Stomach (tissue), 9 donors: ENCODE results near the gene EVC. TPM values are rescaled to one million over a fixed set of nuclear protein-coding genes. Genes with fewer than 3 reads are reported as not detected.

Experiments used
- DNase-seq, 2 donors: peaks; one replicate each; pipeline versions ENCODE4 v3.0.0 to v3.0.0-alpha.2; 2013 to 2019
- H3K27ac ChIP-seq, 5 donors: fragments of 200-600 bp in 4 of 5; sonication (generic) in 4 of 5; one replicate each; pipeline ENCODE4 v1.5.1; 2013 to 2019; ENCODE audit warnings: mild to moderate bottlenecking in 1 of 5, moderate library complexity in 1 of 5
- H3K27me3 ChIP-seq, 3 donors: fragments of 200-600 bp; sonication (generic); one replicate each; pipeline ENCODE4 v1.5.1; 2017 to 2019; ENCODE audit warnings: mixed run types in 1 of 3
- H3K36me3 ChIP-seq, 4 donors: fragments of 200-600 bp; sonication (generic); 1 replicate in 3 of 4; 2 replicates in 1 of 4; pipeline ENCODE4 v1.5.1; 2016 to 2019
- H3K4me1 ChIP-seq, 4 donors: fragments of 200-600 bp; sonication (generic); one replicate each; pipeline ENCODE4 v1.5.1; 2016 to 2019
- H3K4me3 ChIP-seq, 4 donors: fragments of 200-600 bp; sonication (generic) in 3 of 4; one replicate each; pipeline ENCODE4 v1.5.1; 2016 to 2019; ENCODE audit warnings: mild to moderate bottlenecking in 1 of 4
- H3K9me3 ChIP-seq, 4 donors: fragments of 200-600 bp; sonication (generic); one replicate each; pipeline ENCODE4 v1.5.1; 2016 to 2019
- EP300 ChIP-seq: sonication (generic); formaldehyde crosslinking; IDR thresholded peaks from one replicate; pipeline ENCODE4 v1.6.1; 2017; ENCODE audit warnings: antibody characterized with exemption
- POLR2A ChIP-seq, 4 donors: fragments of 450-650 bp; IDR thresholded peaks; one replicate each; pipeline ENCODE4 v1.6.1; 2016; ENCODE audit warnings: antibody characterized with exemption in 4 of 4, control low read depth in 2 of 4, mild to moderate bottlenecking in 1 of 4, moderate library complexity in 1 of 4
- POLR2AphosphoS5 ChIP-seq, 3 donors: sonication (generic); formaldehyde crosslinking; IDR thresholded peaks; one replicate each; pipeline ENCODE4 v1.6.1; 2016; ENCODE audit warnings: antibody characterized with exemption in 3 of 3
- WGBS, 5 donors: extraction: QIAGEN DNeasy Blood & Tissue Kit in 3 of 5; methylation state at CpG; one replicate each; pipeline versions ENCODE4 v1.1.5 to v1.1.7; 2013 to 2018; 5-methylcytosine and 5-hydroxymethylcytosine counted together
- intact Hi-C: fragments of 100-400 bp; cut with DNase I; formaldehyde crosslinking; loops from one replicate; pipeline ENCODE4 v1.15.1; 2023; ENCODE audit warnings: low total_unique reads
- polyA plus RNA-seq, 3 donors: library from polyadenylated mRNA; stranded (reverse); fragments of 200-250 nt; gene quantifications; one replicate each; pipeline ENCODE4 v1.2.3, GENCODE V29; 2013
- total RNA-seq, 5 donors: library from RNA; depleted of rRNA; stranded (reverse); fragments of >200 nt; gene quantifications; one replicate each; pipeline versions ENCODE4 v1.1.0 to v1.2.3, GENCODE V29; 2014 to 2016
- TF ChIP-seq, protein P1 (sequence below), 7 experiments: fragments of 450-650 bp in 4 of 7; fragments of 200-600 bp in 3 of 7; sonication (generic) in 3 of 7; IDR thresholded peaks; one replicate each; pipeline ENCODE4 v1.5.1; 2016 to 2019; ENCODE audit warnings: antibody characterized with exemption in 7 of 7, control low read depth in 2 of 7, mild to moderate bottlenecking in 1 of 7
- donor health status: healthy with polysubstance abuse.
- donor health status: Bipolar disorder and iron deficiency.
- donor health status: healthy.

Gene EVC
- total and polyA plus RNA-seq, 8 donors: 1.5 to 346 (median 12.5) TPM

DNA sequence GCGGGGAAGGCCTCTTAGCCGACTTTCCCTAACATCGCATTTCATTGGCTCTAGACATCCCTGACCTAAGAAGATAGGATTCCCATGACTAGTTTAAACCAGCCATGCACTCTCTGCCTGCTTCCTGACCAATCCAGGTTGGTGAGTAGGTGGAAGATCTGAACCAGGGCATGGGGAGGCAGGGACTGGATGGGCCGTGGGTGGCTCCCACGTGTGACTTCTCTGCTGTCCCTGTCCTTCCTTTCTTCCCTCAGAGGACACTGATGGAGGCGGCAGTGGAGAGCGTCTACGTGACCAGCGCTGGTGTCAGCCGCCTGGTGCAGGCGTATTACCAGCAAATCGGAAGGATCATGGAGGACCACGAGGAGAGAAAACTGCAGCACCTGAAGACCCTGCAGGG, 90.7 kb downstream of the EVC start:
- H3K4me1 ChIP-seq: no peaks in the 10 kb centered on the region
- TF ChIP-seq POLR2AphosphoS5 (IDR thresholded peaks at IDR 0.05) (no peak), POLR2A (IDR thresholded peaks at IDR 0.05) (no peak), EP300 (no peak)
- TF ChIP-seq, protein P1, sequence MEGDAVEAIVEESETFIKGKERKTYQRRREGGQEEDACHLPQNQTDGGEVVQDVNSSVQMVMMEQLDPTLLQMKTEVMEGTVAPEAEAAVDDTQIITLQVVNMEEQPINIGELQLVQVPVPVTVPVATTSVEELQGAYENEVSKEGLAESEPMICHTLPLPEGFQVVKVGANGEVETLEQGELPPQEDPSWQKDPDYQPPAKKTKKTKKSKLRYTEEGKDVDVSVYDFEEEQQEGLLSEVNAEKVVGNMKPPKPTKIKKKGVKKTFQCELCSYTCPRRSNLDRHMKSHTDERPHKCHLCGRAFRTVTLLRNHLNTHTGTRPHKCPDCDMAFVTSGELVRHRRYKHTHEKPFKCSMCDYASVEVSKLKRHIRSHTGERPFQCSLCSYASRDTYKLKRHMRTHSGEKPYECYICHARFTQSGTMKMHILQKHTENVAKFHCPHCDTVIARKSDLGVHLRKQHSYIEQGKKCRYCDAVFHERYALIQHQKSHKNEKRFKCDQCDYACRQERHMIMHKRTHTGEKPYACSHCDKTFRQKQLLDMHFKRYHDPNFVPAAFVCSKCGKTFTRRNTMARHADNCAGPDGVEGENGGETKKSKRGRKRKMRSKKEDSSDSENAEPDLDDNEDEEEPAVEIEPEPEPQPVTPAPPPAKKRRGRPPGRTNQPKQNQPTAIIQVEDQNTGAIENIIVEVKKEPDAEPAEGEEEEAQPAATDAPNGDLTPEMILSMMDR (IDR thresholded peaks at IDR 0.05): no peak
- no peak for DNase-seq
- 86 to 94% (median 91%) methylated on average over 13 of the region's 13 CpGs for WGBS, 5 donors
- intact Hi-C loops: loop anchor here (10.0 kb wide), 1 partner anchor 807 kb away; no protein-coding TSS in a partner anchor
- H3K9me3 ChIP-seq: no peaks in the 10 kb centered on the region
- H3K27me3 ChIP-seq: no peaks in the 10 kb centered on the region
- H3K36me3 ChIP-seq: peaks cover 8 to 93% (median 73%) of the 10 kb centered on the region in 4 donors
- no peak overlapping the region for H3K4me3 ChIP-seq
- H3K27ac ChIP-seq: no peak overlapping the region

DNA sequence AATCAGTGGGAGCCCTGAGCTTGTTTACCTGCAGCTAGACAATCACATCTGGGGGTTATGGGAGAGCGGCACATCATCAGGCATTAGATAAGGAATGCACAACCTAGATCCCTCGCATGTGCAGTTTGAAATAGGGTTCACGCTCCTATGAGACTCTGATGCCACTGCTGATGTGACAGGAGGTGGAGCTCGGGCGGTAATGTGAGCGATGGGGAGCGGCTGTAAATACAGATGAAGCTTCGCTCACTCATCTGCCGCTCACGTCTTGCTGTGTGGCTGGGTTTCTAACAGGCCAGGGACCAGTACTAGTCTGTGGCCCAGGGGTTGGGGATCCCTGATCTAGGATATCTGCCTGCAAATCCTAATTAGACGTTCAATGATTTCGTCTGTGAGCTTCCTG, 91.6 kb downstream of the EVC start:
- no peak overlapping the region for H3K4me3 ChIP-seq
- H3K4me1 ChIP-seq: no peaks in the 10 kb centered on the region
- DNase-seq: no peak
- WGBS, 5 donors: 91 to 96% (median 93%) methylated on average over 12 of the region's 12 CpGs
- no peaks in the 10 kb centered on the region for H3K9me3 ChIP-seq
- peaks cover 4 to 93% (median 70%) of the 10 kb centered on the region in 4 donors for H3K36me3 ChIP-seq
- intact Hi-C loops: loop anchor here (10.0 kb wide), 1 partner anchor 808 kb away; no protein-coding TSS in a partner anchor
- TF ChIP-seq POLR2A (IDR thresholded peaks at IDR 0.05) (no peak), POLR2AphosphoS5 (IDR thresholded peaks at IDR 0.05) (no peak), EP300 (no peak)
- TF ChIP-seq, protein P1 (IDR thresholded peaks at IDR 0.05): no peak
- H3K27ac ChIP-seq: no peak overlapping the region
- H3K27me3 ChIP-seq: no peaks in the 10 kb centered on the region

DNA sequence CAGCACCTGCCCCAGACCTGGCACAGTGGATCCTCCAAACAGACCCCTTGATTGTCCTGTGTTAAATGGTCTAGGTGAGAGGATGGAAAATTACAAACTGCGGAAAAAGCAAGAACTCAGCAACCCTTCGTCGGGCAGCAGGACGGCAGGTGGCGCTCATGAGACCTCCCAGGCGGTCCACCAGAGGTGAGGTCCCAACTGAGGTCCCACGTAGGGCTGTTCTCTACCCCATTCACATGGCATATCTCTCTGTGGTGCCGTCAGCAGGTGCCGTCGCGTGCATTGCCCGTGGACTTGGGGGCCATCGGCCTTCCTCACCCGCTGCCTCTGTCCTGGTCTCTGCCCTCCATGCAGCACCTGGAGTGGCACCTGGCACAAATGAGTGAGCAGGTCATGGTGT, 93.7 kb downstream of the EVC start:
- WGBS, 5 donors: 92 to 95% (median 94%) methylated on average over 11 to 14 of the region's 14 CpGs
- Histone ChIP-seq H3K27ac (no peak overlapping the region), H3K36me3 (peaks cover 4 to 95% (median 69%) of the 10 kb centered on the region in 4 donors), H3K9me3 (no peaks in the 10 kb centered on the region), H3K4me1 (no peaks in the 10 kb centered on the region), H3K4me3 (no peak overlapping the region), H3K27me3 (no peaks in the 10 kb centered on the region)
- intact Hi-C loops: loop anchor here (10.0 kb wide), 1 partner anchor 810 kb away; no protein-coding TSS in a partner anchor
- TF ChIP-seq POLR2AphosphoS5 (IDR thresholded peaks at IDR 0.05) (no peak), POLR2A (IDR thresholded peaks at IDR 0.05) (no peak), EP300 (no peak)
- TF ChIP-seq, protein P1 (IDR thresholded peaks at IDR 0.05): no peak
- no peak for DNase-seq

DNA sequence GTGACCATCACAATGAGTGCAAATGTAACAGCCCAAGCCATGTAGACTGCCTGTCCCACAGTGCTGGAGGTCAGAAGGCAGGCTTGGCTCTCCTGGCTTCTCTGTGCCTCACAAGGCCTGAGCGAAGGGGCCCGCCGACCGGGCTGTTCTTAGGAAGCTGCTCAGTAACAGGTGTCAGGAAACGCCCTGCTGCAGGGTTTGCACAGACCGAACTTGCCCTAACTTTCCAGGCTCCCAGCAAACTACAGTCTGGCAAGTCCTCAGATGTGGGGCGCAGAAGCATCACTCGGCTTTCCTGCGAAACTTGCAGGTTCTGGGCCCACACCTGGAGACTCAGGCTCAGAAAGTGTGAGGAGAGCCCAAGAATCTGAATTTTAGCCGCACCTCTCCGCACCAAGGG, 94.3 kb downstream of the EVC start:
- Histone ChIP-seq H3K36me3 (peaks cover 4 to 95% (median 74%) of the 10 kb centered on the region in 4 donors), H3K9me3 (no peaks in the 10 kb centered on the region), H3K27ac (no peak overlapping the region), H3K27me3 (no peaks in the 10 kb centered on the region), H3K4me3 (no peak overlapping the region), H3K4me1 (no peaks in the 10 kb centered on the region)
- TF ChIP-seq POLR2A (IDR thresholded peaks at IDR 0.05): no peak
- TF ChIP-seq EP300: no peak
- no peak for TF ChIP-seq POLR2AphosphoS5 (IDR thresholded peaks at IDR 0.05)
- TF ChIP-seq, protein P1 (IDR thresholded peaks at IDR 0.05): no peak
- no peak for DNase-seq
- WGBS, 5 donors: 84 to 94% (median 92%) methylated on average over 11 of the region's 11 CpGs
- intact Hi-C loops: loop anchor here (10.0 kb wide), 1 partner anchor 810 kb away; no protein-coding TSS in a partner anchor
